Ectodermal cell (in vitro differentiated cells): ENCODE data around the gene VPS13A.

Experiments
- H3K27ac ChIP-seq: 2 replicates; pipeline ENCODE4 v1.7.0; 2013; ENCODE audit warnings: mild to moderate bottlenecking, low read depth, low read length; ENCODE audit not compliant: insufficient read depth, poor library complexity, severe bottlenecking
- H3K27me3 ChIP-seq: 2 replicates; pipeline ENCODE4 v1.7.0; 2013; ENCODE audit warnings: mild to moderate bottlenecking, low read length; ENCODE audit not compliant: insufficient read depth, control insufficient read depth, poor library complexity, severe bottlenecking
- H3K36me3 ChIP-seq: one replicate; pipeline ENCODE4 v1.7.0; 2013; ENCODE audit warnings: low read length; ENCODE audit not compliant: control insufficient read depth, insufficient read depth
- H3K4me1 ChIP-seq: one replicate; pipeline ENCODE4 v1.7.0; 2013; ENCODE audit warnings: low read length; ENCODE audit not compliant: control insufficient read depth, insufficient read depth
- H3K4me3 ChIP-seq: 2 replicates; pipeline ENCODE4 v1.7.0; 2013; ENCODE audit warnings: low read depth, low read length, control low read depth; ENCODE audit not compliant: insufficient read depth
- H3K9me3 ChIP-seq: 2 replicates; pipeline ENCODE4 v1.7.0; 2013; ENCODE audit warnings: mild to moderate bottlenecking, low read length, moderate library complexity; ENCODE audit not compliant: control insufficient read depth
- WGBS, 2 experiments: methylation state at CpG; one replicate each; pipeline ENCODE4 v1.1.7; 2013; ENCODE audit warnings: missing lambda C conversion rate in 2 of 2; 5-methylcytosine and 5-hydroxymethylcytosine counted together

VPS13A gene

GRCh38 chr9:77161191-77161590 lies 16.1 kb upstream of the VPS13A start:
- Histone ChIP-seq H3K27me3 (no peaks in the 10 kb centered on the region), H3K9me3 (no peaks in the 10 kb centered on the region), H3K27ac (no peak overlapping the region), H3K4me1 (no peaks in the 10 kb centered on the region), H3K36me3 (no peaks in the 10 kb centered on the region), H3K4me3 (no peak overlapping the region)
- WGBS, 2 experiments, result 91 to 92% methylated on average over 3 of the region's 3 CpGs

- no peaks in the 10 kb centered on the region for H3K36me3 ChIP-seq
- H3K9me3 ChIP-seq, result no peaks in the 10 kb centered on the region
- no peaks in the 10 kb centered on the region for H3K27me3 ChIP-seq
- H3K4me3 ChIP-seq, result no peak overlapping the region
- no peak overlapping the region for H3K27ac ChIP-seq
- H3K4me1 ChIP-seq, result no peaks in the 10 kb centered on the region
- 86% methylated on average over 1 of the region's 1 CpG; no CpG with 5 or more reads in 1 of the 2 experiments for WGBS, 2 experiments
These were observed 15.4 kb upstream of the VPS13A start for GRCh38 chr9:77161966-77162365.

- Histone ChIP-seq H3K9me3 (no peaks in the 10 kb centered on the region), H3K27ac (no peak overlapping the region), H3K4me3 (no peak overlapping the region), H3K4me1 (no peaks in the 10 kb centered on the region), H3K27me3 (no peaks in the 10 kb centered on the region), H3K36me3 (no peaks in the 10 kb centered on the region)
- WGBS, 2 experiments, result 88 to 90% methylated on average over 4 of the region's 4 CpGs
These were observed 15.0 kb upstream of the VPS13A start for GRCh38 chr9:77162366-77162765.

- H3K36me3 ChIP-seq, result no peaks in the 10 kb centered on the region
- H3K27ac ChIP-seq, result no peak overlapping the region
- no peaks in the 10 kb centered on the region for H3K4me1 ChIP-seq
- WGBS, 2 experiments, result 95 to 97% methylated on average over 4 of the region's 4 CpGs
- H3K9me3 ChIP-seq, result no peaks in the 10 kb centered on the region
- no peaks in the 10 kb centered on the region for H3K27me3 ChIP-seq
- no peak overlapping the region for H3K4me3 ChIP-seq
These were observed 13.4 kb upstream of the VPS13A start for GRCh38 chr9:77163884-77164283.

- no peak overlapping the region for H3K27ac ChIP-seq
- H3K9me3 ChIP-seq, result no peaks in the 10 kb centered on the region
- WGBS, 2 experiments, result 87% methylated on average over 4 of the region's 4 CpGs
- H3K27me3 ChIP-seq, result no peaks in the 10 kb centered on the region
- H3K36me3 ChIP-seq, result no peaks in the 10 kb centered on the region
- no peak overlapping the region for H3K4me3 ChIP-seq
- no peaks in the 10 kb centered on the region for H3K4me1 ChIP-seq
These were observed 11.1 kb upstream of the VPS13A start for GRCh38 chr9:77166193-77166592.

- H3K4me1 ChIP-seq, result no peaks in the 10 kb centered on the region
- H3K4me3 ChIP-seq, result no peak overlapping the region
- H3K36me3 ChIP-seq, result no peaks in the 10 kb centered on the region
- no peaks in the 10 kb centered on the region for H3K27me3 ChIP-seq
- no peaks in the 10 kb centered on the region for H3K9me3 ChIP-seq
- 93% methylated on average over 2 of the region's 2 CpGs for WGBS, 2 experiments
- no peak overlapping the region for H3K27ac ChIP-seq
These were observed 6.2 kb upstream of the VPS13A start for GRCh38 chr9:77170991-77171699.

GRCh38 chr9:77175151-77175550 lies 2.2 kb upstream of the VPS13A start:
- no peak overlapping the region for H3K27ac ChIP-seq
- H3K4me1 ChIP-seq, result peaks cover 7% of the 10 kb centered on the region
- no peaks in the 10 kb centered on the region for H3K36me3 ChIP-seq
- no peaks in the 10 kb centered on the region for H3K9me3 ChIP-seq
- no peak overlapping the region for H3K4me3 ChIP-seq
- 88 to 91% methylated on average over 2 of the region's 2 CpGs for WGBS, 2 experiments
- no peaks in the 10 kb centered on the region for H3K27me3 ChIP-seq

GRCh38 chr9:77176106-77176505 lies 1.2 kb upstream of the VPS13A start:
- H3K27ac ChIP-seq, result no peak overlapping the region
- 68 to 78% methylated on average over 4 of the region's 4 CpGs for WGBS, 2 experiments
- H3K36me3 ChIP-seq, result no peaks in the 10 kb centered on the region
- H3K9me3 ChIP-seq, result no peaks in the 10 kb centered on the region
- H3K4me3 ChIP-seq, result no peak overlapping the region
- no peaks in the 10 kb centered on the region for H3K27me3 ChIP-seq
- H3K4me1 ChIP-seq, result peaks cover 7% of the 10 kb centered on the region

- Histone ChIP-seq H3K4me1 (peaks cover 7% of the 10 kb centered on the region), H3K9me3 (no peaks in the 10 kb centered on the region), H3K27ac (no peak overlapping the region), H3K4me3 (peak overlapping the region; percentile 65), H3K27me3 (no peaks in the 10 kb centered on the region), H3K36me3 (no peaks in the 10 kb centered on the region)
- whole genome bisulfite sequencing, 2 experiments, result 9% methylated on average over 10 of the region's 10 CpGs
These were observed 620 bp upstream of the VPS13A start for GRCh38 chr9:77176686-77177142.

- no peaks in the 10 kb centered on the region for H3K27me3 ChIP-seq
- H3K4me1 ChIP-seq, result peaks cover 7% of the 10 kb centered on the region
- H3K4me3 ChIP-seq, result peak overlapping the region; percentile 65
- no peaks in the 10 kb centered on the region for H3K36me3 ChIP-seq
- no peaks in the 10 kb centered on the region for H3K9me3 ChIP-seq
- peak overlapping the region; percentile 74 for H3K27ac ChIP-seq
- 0 to 1% methylated on average over 57 of the region's 57 CpGs for WGBS, 2 experiments
These were observed 810 bp downstream of the VPS13A start for GRCh38 chr9:77177894-77178794.
